GM12874 (cell line): ENCODE measurements around the gene SNX5.
A peak's percentile ranks its signal among the peaks of the same experiment; 100 is the strongest.

Experiments used
- TF ChIP-seq, protein P1 (sequence below): IDR thresholded peaks from 2 replicates; pipeline ENCODE4 v1.5.1; 2011; ENCODE audit warnings: low read depth, mild to moderate bottlenecking, control low read depth, low read length, moderate library complexity; ENCODE audit not compliant: insufficient read depth

SNX5 gene

DNA sequence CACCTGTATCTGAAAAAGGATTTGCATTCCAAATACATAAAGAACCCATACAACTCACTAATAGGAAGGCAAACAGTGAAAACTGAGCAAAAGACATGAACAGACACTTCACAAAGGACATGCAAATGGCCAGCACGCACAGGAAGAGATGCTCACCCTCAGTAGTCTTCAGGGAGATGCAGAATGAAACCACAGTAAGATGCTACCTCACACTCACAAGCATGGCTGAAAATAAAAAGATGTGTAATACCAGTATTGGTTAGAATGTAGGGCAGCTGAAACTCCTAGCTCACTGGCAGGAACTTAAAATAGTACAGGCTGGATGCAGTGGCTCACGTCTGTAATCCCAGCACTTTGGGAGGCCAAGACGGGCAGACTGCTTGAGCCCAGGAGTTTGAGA lies 64.6 kb downstream of the SNX5 start:
- TF ChIP-seq, protein P1, sequence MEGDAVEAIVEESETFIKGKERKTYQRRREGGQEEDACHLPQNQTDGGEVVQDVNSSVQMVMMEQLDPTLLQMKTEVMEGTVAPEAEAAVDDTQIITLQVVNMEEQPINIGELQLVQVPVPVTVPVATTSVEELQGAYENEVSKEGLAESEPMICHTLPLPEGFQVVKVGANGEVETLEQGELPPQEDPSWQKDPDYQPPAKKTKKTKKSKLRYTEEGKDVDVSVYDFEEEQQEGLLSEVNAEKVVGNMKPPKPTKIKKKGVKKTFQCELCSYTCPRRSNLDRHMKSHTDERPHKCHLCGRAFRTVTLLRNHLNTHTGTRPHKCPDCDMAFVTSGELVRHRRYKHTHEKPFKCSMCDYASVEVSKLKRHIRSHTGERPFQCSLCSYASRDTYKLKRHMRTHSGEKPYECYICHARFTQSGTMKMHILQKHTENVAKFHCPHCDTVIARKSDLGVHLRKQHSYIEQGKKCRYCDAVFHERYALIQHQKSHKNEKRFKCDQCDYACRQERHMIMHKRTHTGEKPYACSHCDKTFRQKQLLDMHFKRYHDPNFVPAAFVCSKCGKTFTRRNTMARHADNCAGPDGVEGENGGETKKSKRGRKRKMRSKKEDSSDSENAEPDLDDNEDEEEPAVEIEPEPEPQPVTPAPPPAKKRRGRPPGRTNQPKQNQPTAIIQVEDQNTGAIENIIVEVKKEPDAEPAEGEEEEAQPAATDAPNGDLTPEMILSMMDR: no peak

DNA sequence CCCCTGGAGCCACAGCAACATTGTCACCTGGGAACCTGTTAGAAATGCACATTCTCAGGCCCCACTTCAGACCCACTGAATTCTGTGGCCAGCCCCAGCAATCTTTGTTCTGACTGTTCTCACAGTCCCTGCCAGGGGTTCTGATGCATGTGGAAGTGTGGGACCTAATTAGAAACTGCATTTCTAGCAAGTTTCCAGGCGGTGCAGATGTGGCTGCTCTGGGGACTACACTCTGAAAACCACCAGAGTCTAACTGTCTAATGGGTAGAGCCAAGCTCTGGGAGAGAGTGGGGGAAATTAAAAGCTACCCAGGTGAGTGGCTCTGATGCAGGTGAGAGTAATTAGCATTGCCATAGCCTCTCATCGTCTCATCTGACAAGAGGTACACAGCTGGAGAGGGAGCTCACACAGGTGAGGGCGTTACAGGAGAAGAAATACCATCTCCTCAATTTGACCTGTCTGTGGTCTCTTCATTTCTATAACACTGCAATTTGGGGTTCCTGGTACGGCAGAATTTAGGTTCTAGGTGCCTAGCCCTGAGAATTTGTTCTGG lies 66.0 kb downstream of the SNX5 start:
- TF ChIP-seq, protein P1: no peak

DNA sequence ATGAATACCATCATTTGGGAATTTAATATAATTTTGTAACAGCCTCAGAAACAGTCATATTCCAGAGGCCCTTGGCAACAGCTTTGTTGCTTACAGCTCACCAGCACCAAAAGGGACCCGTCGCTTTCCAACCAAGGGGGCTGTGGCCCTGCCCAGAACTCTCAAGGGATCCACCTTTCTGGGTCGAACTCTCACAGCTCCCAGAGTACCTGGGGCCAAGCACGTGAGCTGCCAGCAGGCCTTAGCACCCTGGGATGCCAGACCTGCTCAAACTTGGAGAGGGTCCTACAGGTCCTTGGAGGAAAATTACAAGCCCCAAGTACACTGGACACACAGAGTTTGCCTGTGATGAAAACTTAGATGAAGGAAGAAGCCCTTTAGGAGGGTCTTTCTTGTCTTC lies 66.6 kb downstream of the SNX5 start:
- TF ChIP-seq, protein P1: no peak

DNA sequence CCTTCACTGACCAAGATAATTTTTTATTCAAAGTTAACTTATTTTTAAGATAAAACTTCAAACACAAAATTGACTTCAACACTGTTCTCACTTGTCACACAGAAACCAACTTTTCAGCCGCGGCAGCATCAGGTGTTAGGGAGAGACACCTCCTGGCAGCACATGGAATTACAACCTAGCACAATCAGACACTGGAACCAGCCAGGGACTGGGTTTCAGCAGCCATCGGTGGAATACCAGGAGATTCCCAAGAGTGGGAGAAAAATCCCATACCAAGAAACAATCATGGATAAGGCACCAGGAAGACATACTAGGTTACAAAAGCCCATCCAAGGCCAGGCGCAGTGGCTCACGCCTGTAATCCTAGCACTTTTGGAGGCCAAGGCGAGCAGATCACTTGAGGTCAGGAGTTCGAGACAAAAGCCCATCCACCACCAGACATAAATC lies 70.0 kb downstream of the SNX5 start:
- TF ChIP-seq, protein P1: peak; percentile 83

DNA sequence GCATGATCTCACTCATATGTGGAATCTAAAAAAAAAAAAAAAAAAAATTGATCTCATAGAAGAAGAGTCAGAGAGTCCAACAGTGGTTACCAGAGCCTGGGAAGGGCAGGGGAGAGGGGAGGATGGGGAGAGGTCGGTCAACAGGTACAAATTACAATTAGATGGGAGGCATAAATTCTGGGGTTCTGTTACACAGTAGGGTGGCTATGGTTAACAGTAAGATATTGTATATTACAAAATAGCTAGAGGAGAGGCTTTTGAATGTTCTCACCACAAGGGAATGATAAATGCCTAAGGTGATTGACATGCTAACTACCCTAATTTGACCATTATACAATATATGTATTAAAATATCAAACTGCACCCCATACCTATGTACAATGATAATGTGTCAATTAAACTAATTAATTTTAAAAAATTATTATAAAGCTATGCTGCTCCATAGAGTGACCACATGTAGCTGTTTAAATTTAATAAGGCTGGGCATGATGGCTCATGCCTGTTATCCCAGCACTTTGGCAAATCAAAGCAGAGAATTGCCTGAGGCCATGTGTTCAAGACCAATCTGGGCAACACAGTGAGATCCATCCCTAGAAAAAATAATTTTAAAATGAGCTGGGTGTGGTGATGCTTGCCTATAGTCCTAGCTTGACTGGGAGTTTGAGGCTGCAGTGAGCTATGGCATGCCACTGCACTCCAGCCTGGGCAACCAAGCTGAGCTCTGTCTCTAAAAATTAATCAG lies 70.9 kb downstream of the SNX5 start:
- TF ChIP-seq, protein P1: no peak

DNA sequence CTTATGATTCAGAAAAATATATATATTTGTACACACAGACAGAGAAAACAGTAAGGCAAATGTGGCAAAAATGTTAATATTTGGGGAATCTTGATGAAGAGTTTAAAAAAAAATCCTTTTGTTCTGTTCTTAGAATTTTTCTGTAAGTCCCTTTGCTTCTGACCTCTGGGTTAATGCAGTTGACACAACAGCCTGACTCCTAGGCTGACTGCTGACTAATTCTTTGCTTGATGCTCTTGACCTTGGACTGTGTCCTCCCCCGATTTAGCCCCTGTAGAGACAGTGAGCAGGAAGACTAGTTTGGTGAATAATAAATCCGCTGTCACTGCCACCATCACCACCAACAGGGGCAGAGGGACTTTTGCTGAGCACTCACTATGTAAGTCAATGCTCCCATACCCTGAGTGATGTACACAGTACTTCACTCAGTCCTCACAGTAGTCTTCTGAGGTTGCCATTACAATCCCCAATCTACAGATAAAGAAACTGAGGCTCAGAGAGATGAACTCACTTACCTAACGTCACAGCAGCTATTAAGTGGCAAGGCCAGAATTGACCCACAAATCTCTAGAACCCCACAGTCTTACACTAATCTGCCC lies 71.7 kb downstream of the SNX5 start:
- TF ChIP-seq, protein P1: no peak

DNA sequence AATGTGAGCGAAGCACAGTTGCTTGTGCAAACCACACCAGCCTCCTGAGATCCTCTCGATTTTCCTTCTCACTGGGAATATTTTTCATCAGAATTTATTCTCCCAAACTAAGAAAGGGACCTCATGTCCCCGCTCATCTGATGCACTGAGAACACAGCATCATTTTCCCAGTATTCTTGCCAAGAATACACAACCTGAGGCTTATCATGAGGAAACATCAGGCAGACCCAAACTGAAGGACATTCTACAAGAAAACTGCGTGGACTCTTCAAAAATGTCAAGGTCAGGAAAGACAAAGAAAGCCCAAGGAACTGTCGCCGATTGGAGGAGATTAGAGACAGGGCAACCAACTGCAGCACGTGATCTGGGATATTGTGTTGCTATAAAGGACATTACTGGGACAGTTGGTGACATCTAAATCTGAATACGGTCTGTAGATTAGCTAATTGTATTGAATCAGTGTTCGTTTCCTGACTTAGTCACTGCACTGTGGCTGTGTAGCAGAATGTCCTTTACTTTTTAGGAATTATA lies 72.3 kb downstream of the SNX5 start:
- TF ChIP-seq, protein P1: no peak
